GM23338 (cell line): ENCODE results near the gene PARD3. TPM values are rescaled to one million over a fixed set of nuclear protein-coding genes. Genes with fewer than 3 reads are reported as not detected.

ENCODE experiments used
- CREB1 ChIP-seq: fragments of 250-450 bp; sonication (Bioruptor Pico); IDR thresholded peaks from 2 replicates; pipeline ENCODE4 v1.5.0; 2020; ENCODE audit warnings: low read depth, mild to moderate bottlenecking, moderate library complexity
- EZH2 ChIP-seq: fragments of 200-600 bp; sonication (generic); IDR thresholded peaks from one replicate; pipeline ENCODE4 v1.8.0; 2017; ENCODE audit warnings: antibody characterized with exemption, mild to moderate bottlenecking, low read depth; ENCODE audit not compliant: unreplicated experiment
- EZH2phosphoT487 ChIP-seq: fragments of 200-600 bp; sonication (generic); IDR thresholded peaks from one replicate; pipeline ENCODE4 v1.8.1; 2018; ENCODE audit warnings: antibody characterized with exemption; ENCODE audit not compliant: unreplicated experiment
- JUNB ChIP-seq: IDR thresholded peaks from one replicate; pipeline ENCODE4 v1.6.1; 2016; ENCODE audit warnings: antibody characterized with exemption; ENCODE audit not compliant: unreplicated experiment
- POLR2AphosphoS5 ChIP-seq: IDR thresholded peaks from 2 replicates; pipeline ENCODE4 v1.6.1; 2016; ENCODE audit warnings: antibody characterized with exemption, low read depth
- REST ChIP-seq: IDR thresholded peaks from one replicate; pipeline ENCODE4 v1.6.1; 2018; ENCODE audit warnings: antibody characterized with exemption; ENCODE audit not compliant: unreplicated experiment
- polyA plus RNA-seq: library from polyadenylated mRNA; unstranded; fragments of >200 nt; fragmentation: Nextera tagmentation; extraction: Ambion mirVana; gene quantifications from 2 replicates; pipeline ENCODE4 v1.2.1, GENCODE V29; 2016
- total RNA-seq: library from RNA; depleted of rRNA; stranded (reverse); fragments of >200 nt; shearing (Covaris generic); gene quantifications from 2 replicates; pipeline ENCODE4 v1.2.3, GENCODE V29; 2014
- TF ChIP-seq, protein P1 (sequence below): fragments of 250-450 bp; sonication (Bioruptor Pico); IDR thresholded peaks from 2 replicates; pipeline ENCODE4 v1.5.0; 2020; ENCODE audit warnings: mild to moderate bottlenecking, moderate library complexity

PARD3 gene
- total and polyA plus RNA-seq, 2 experiments from 2014 or later: 30.2 to 51.4 TPM

- TF ChIP-seq, protein P1, sequence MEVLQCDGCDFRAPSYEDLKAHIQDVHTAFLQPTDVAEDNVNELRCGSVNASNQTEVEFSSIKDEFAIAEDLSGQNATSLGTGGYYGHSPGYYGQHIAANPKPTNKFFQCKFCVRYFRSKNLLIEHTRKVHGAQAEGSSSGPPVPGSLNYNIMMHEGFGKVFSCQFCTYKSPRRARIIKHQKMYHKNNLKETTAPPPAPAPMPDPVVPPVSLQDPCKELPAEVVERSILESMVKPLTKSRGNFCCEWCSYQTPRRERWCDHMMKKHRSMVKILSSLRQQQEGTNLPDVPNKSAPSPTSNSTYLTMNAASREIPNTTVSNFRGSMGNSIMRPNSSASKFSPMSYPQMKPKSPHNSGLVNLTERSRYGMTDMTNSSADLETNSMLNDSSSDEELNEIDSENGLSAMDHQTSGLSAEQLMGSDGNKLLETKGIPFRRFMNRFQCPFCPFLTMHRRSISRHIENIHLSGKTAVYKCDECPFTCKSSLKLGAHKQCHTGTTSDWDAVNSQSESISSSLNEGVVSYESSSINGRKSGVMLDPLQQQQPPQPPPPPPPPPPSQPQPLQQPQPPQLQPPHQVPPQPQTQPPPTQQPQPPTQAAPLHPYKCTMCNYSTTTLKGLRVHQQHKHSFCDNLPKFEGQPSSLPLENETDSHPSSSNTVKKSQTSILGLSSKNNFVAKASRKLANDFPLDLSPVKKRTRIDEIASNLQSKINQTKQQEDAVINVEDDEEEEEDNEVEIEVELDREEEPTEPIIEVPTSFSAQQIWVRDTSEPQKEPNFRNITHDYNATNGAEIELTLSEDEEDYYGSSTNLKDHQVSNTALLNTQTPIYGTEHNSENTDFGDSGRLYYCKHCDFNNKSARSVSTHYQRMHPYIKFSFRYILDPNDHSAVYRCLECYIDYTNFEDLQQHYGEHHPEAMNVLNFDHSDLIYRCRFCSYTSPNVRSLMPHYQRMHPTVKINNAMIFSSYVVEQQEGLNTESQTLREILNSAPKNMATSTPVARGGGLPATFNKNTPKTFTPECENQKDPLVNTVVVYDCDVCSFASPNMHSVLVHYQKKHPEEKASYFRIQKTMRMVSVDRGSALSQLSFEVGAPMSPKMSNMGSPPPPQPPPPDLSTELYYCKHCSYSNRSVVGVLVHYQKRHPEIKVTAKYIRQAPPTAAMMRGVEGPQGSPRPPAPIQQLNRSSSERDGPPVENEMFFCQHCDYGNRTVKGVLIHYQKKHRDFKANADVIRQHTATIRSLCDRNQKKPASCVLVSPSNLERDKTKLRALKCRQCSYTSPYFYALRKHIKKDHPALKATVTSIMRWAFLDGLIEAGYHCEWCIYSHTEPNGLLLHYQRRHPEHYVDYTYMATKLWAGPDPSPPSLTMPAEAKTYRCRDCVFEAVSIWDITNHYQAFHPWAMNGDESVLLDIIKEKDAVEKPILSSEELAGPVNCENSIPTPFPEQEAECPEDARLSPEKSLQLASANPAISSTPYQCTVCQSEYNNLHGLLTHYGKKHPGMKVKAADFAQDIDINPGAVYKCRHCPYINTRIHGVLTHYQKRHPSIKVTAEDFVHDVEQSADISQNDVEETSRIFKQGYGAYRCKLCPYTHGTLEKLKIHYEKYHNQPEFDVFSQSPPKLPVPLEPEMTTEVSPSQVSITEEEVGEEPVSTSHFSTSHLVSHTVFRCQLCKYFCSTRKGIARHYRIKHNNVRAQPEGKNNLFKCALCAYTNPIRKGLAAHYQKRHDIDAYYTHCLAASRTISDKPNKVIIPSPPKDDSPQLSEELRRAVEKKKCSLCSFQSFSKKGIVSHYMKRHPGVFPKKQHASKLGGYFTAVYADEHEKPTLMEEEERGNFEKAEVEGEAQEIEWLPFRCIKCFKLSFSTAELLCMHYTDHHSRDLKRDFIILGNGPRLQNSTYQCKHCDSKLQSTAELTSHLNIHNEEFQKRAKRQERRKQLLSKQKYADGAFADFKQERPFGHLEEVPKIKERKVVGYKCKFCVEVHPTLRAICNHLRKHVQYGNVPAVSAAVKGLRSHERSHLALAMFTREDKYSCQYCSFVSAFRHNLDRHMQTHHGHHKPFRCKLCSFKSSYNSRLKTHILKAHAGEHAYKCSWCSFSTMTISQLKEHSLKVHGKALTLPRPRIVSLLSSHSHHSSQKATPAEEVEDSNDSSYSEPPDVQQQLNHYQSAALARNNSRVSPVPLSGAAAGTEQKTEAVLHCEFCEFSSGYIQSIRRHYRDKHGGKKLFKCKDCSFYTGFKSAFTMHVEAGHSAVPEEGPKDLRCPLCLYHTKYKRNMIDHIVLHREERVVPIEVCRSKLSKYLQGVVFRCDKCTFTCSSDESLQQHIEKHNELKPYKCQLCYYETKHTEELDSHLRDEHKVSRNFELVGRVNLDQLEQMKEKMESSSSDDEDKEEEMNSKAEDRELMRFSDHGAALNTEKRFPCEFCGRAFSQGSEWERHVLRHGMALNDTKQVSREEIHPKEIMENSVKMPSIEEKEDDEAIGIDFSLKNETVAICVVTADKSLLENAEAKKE (CRISPR knock-in tag): no peak
- TF ChIP-seq JUNB (no peak), REST (no peak), EZH2phosphoT487 (no peak), EZH2 (no peak), POLR2AphosphoS5 (no peak), CREB1 (CRISPR knock-in tag) (no peak)
These were observed 381.6 kb downstream of the PARD3 start (continued) for GRCh38 chr10:34433241-34434076.
